Panc1 (cell line): Measurements from ENCODE around the gene CNPPD1. TPM values are rescaled to one million over a fixed set of nuclear protein-coding genes. Genes with fewer than 3 reads are reported as not detected.

Source experiments
- ATAC-seq: fragments of 200-7000 bp; cut with Tn5 transposase; 2 replicates; pipeline ENCODE4 v1.9.1; 2020; ENCODE audit warnings: mild to moderate bottlenecking, moderate library complexity
- BruUV-seq: library from RNA; stranded (reverse); fragments of 400-500 nt; replicated peaks from 2 replicates; lab custom pipeline; 2021; lab: Mats Ljungman, UMichigan
- CTCF ChIA-PET: fragments of 300-600 bp; sonication (Branson Sonifier 250); formaldehyde crosslinking; loops from one replicate; lab custom pipeline; 2022; ENCODE audit warnings: antibody characterized with exemption; lab: Charles Lee
- POLR2A ChIA-PET: fragments of 300-600 bp; sonication (Branson Sonifier 250); formaldehyde crosslinking; loops from one replicate; lab custom pipeline; 2022; ENCODE audit warnings: antibody characterized with exemption; lab: Charles Lee
- DNase-seq: peaks from one replicate; pipeline ENCODE4 v3.0.0-alpha.2; 2010; ENCODE audit warnings: low read depth, low spot score
- H3K27ac ChIP-seq: 2 replicates; pipeline ENCODE4 v1.5.1; 2011; ENCODE audit warnings: mild to moderate bottlenecking, low read length, inconsistent platforms
- H3K27me3 ChIP-seq: fragments of 200-500 bp; sonication (Bioruptor generic); 2 replicates; pipeline ENCODE4 v1.6.0; 2014; ENCODE audit warnings: low read length, inconsistent platforms; ENCODE audit not compliant: control insufficient read depth, insufficient read depth
- H3K36me3 ChIP-seq: fragments of 200-500 bp; sonication (Bioruptor generic); 2 replicates; pipeline ENCODE4 v1.5.1; 2014; ENCODE audit warnings: inconsistent platforms, mild to moderate bottlenecking, low read length, moderate library complexity; ENCODE audit not compliant: control insufficient read depth, insufficient read depth
- H3K4me1 ChIP-seq: 2 replicates; pipeline ENCODE4 v1.5.1; 2011; ENCODE audit warnings: inconsistent platforms, mild to moderate bottlenecking, low read length, moderate library complexity; ENCODE audit not compliant: control insufficient read depth, insufficient read depth
- H3K4me3 ChIP-seq, 2 experiments: 2 replicates each; pipeline ENCODE4 v1.5.1; 2011 to 2012; ENCODE audit warnings: low read depth in 2 of 2, low read length in 2 of 2, mild to moderate bottlenecking in 2 of 2, inconsistent platforms in 1 of 2, moderate library complexity in 1 of 2
- H3K9me3 ChIP-seq: fragments of 200-500 bp; sonication (Bioruptor generic); 2 replicates; pipeline ENCODE4 v1.5.1; 2014; ENCODE audit warnings: low read depth, mild to moderate bottlenecking, inconsistent platforms, low read length, moderate library complexity; ENCODE audit not compliant: control insufficient read depth, insufficient read depth
- CTCF ChIP-seq: fragments of 450-650 bp; IDR thresholded peaks from 2 replicates; pipeline ENCODE4 v1.5.1; 2017; ENCODE audit warnings: mild to moderate bottlenecking
- POLR2AphosphoS5 ChIP-seq: IDR thresholded peaks from 2 replicates; pipeline ENCODE4 v1.6.1; 2012; ENCODE audit warnings: mild to moderate bottlenecking, low read depth, low read length, moderate library complexity
- REST ChIP-seq, 2 experiments: IDR thresholded peaks; 2 replicates each; pipeline ENCODE4 v1.6.1; 2011 to 2012; ENCODE audit warnings: low read depth in 2 of 2, control low read depth in 1 of 2, low read length in 1 of 2, mild to moderate bottlenecking in 1 of 2, moderate library complexity in 1 of 2; ENCODE audit not compliant: insufficient read depth in 1 of 2
- SIN3A ChIP-seq: IDR thresholded peaks from 2 replicates; pipeline ENCODE4 v1.6.1; 2012; ENCODE audit warnings: low read depth, mild to moderate bottlenecking, low read length, moderate library complexity, borderline replicate concordance; ENCODE audit not compliant: insufficient read depth
- TCF7L2 ChIP-seq: IDR thresholded peaks from 2 replicates; pipeline ENCODE4 v1.6.1; 2011; ENCODE audit warnings: mild to moderate bottlenecking, low read depth, low read length, inconsistent platforms
- in situ Hi-C: cut with HindIII; loops from 2 replicates; pipeline ENCODE4 v1.10.0; 2016; ENCODE audit warnings: low sequenced_read_pairs, low pct_unique_long_range_greater_than_20kb
- intact Hi-C: fragments of 100-400 bp; cut with micrococcal nuclease; formaldehyde crosslinking; loops from one replicate; pipeline ENCODE4 v1.10.0; 2022; ENCODE audit not compliant: unreplicated experiment
- total RNA-seq: library from RNA; stranded (reverse); gene quantifications from one replicate; pipeline ENCODE4 v1.2.1, GENCODE V29; 2021; ENCODE audit not compliant: unreplicated experiment

Gene CNPPD1
- total RNA-seq, 1 experiment from 2014 or later, result 55.7 TPM

DNA sequence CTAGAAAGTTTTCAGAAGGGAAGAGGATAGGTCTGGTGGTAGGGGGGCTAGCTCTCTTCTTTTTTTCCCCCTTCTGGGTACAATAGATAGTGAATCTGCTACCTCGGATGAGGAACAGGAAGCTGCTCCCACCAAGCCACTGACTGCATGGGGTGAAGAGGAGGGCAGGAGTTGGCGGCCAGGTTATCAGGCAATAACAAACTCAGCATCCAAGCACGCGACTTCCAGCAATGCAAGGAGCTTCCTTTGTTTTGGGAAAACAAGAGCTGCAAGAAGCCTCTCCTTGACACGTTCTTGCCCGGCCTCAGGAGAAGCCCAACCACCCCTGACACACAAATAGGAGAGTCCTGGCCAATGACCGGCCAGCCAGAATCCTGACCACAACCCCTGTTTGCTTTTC lies 48.3 kb downstream of the CNPPD1 start:
- Histone ChIP-seq H3K36me3 (no peaks in the 10 kb centered on the region), H3K27me3 (no peaks in the 10 kb centered on the region), H3K4me3 (no peak overlapping the region), H3K27ac (no peak overlapping the region), H3K9me3 (no peaks in the 10 kb centered on the region), H3K4me1 (peaks cover 5% of the 10 kb centered on the region)
- no TSS peak for BruUV-seq
- TF ChIP-seq REST (IDR thresholded peaks at IDR 0.05; ENCODE audit: insufficient read depth in 1 of 2, low read depth in 2 of 2, low read length in 1 of 2) (no peak), CTCF (no peak), SIN3A (no peak), POLR2AphosphoS5 (no peak), TCF7L2 (no peak)
- ATAC-seq (no peak), DNase-seq (no peak)
- CTCF ChIA-PET, result no interaction called here
- POLR2A ChIA-PET, result no interaction called here
- intact Hi-C loops, result no loop called here
- in situ Hi-C loops, result no loop called here

GRCh38 chr2:219127037-219127635 lies 49.6 kb downstream of the CNPPD1 start:
- POLR2A ChIA-PET, result no interaction called here
- Histone ChIP-seq H3K4me3 (no peak overlapping the region), H3K36me3 (no peaks in the 10 kb centered on the region), H3K4me1 (peaks cover 5% of the 10 kb centered on the region), H3K27me3 (no peaks in the 10 kb centered on the region), H3K9me3 (no peaks in the 10 kb centered on the region), H3K27ac (no peak overlapping the region)
- BruUV-seq, result no TSS peak
- TF ChIP-seq TCF7L2 (no peak), SIN3A (no peak), CTCF (no peak), REST (IDR thresholded peaks at IDR 0.05; ENCODE audit: insufficient read depth in 1 of 2, low read depth in 2 of 2, low read length in 1 of 2) (no peak), POLR2AphosphoS5 (no peak)
- intact Hi-C loops (no loop called here), in situ Hi-C loops (no loop called here)
- CTCF ChIA-PET, result no interaction called here
- ATAC-seq, result no peak
- DNase-seq, result no peak
